Measurements from ENCODE around the gene PLPPR2.

- no peak for TF ChIP-seq CTCF (IDR thresholded peaks at IDR 0.05)
- no peak for TF ChIP-seq POLR2A (IDR thresholded peaks at IDR 0.05)
Measured at GRCh38 chr19:11363881-11364280, 8.6 kb downstream of the PLPPR2 start.
